8988T (cell line): ENCODE data around the gene BCLAF1.
"Not testable (repeated sequence)": the region's sequence is repeated elsewhere in the genome, so short reads cannot be mapped to it uniquely, and the experiment has no call there.

Source experiments
- DNase-seq: peaks from one replicate; pipeline ENCODE4 v3.0.0; 2011

BCLAF1 gene

GRCh38 chr6:136309171-136309570 is 19.5 kb upstream of the BCLAF1 start:
- no peak for DNase-seq

- DNase-seq = not testable (repeated sequence)
Measured at GRCh38 chr6:136308469-136308868, 18.8 kb upstream of the BCLAF1 start.

- no peak for DNase-seq
Measured at GRCh38 chr6:136307351-136307750, 17.7 kb upstream of the BCLAF1 start.

- DNase-seq = no peak
Measured at GRCh38 chr6:136306466-136306865, 16.8 kb upstream of the BCLAF1 start.

GRCh38 chr6:136304410-136304809 is 14.8 kb upstream of the BCLAF1 start:
- no peak for DNase-seq

GRCh38 chr6:136303516-136303915 is 13.9 kb upstream of the BCLAF1 start:
- DNase-seq = no peak

- DNase-seq = no peak
Measured at GRCh38 chr6:136294621-136295020, 5.0 kb upstream of the BCLAF1 start.

- DNase-seq = no peak
Measured at GRCh38 chr6:136290410-136291010, 864 bp upstream of the BCLAF1 start.

- DNase-seq = peak; percentile 53
Measured at GRCh38 chr6:136289327-136289578, 393 bp downstream of the BCLAF1 start.

GRCh38 chr6:136288566-136289326 is 900 bp downstream of the BCLAF1 start:
- DNase-seq = no peak

- no peak for DNase-seq
Measured at GRCh38 chr6:136284909-136285308, 4.7 kb downstream of the BCLAF1 start.

- DNase-seq = no peak
Measured at GRCh38 chr6:136282906-136283305, 6.7 kb downstream of the BCLAF1 start.

GRCh38 chr6:136280032-136280609 is 9.5 kb downstream of the BCLAF1 start:
- no peak for DNase-seq

GRCh38 chr6:136274062-136274461 is 15.6 kb downstream of the BCLAF1 start:
- DNase-seq = no peak

GRCh38 chr6:136265101-136265500 is 24.5 kb downstream of the BCLAF1 start:
- DNase-seq = no peak

GRCh38 chr6:136262940-136263339 is 26.7 kb downstream of the BCLAF1 start:
- no peak for DNase-seq

- no peak for DNase-seq
Measured at GRCh38 chr6:136254851-136255466, 34.7 kb downstream of the BCLAF1 start.

- DNase-seq = no peak
Measured at GRCh38 chr6:136253734-136254133, 35.9 kb downstream of the BCLAF1 start.

GRCh38 chr6:136252441-136252840 is 37.2 kb downstream of the BCLAF1 start:
- DNase-seq = no peak

- no peak for DNase-seq
Measured at GRCh38 chr6:136251394-136251793, 38.3 kb downstream of the BCLAF1 start.

- DNase-seq = no peak
Measured at GRCh38 chr6:136250686-136251008, 39.0 kb downstream of the BCLAF1 start.

- peak; percentile 63 for DNase-seq
Measured at GRCh38 chr6:136249811-136250685, 39.6 kb downstream of the BCLAF1 start, which contains the start of gene MTFR2. TSS of gene MTFR2 (minus strand) at chr6:136250311. CDS start at chr6:136249099, 1,212 bp downstream.

- no peak for DNase-seq
Measured at GRCh38 chr6:136249336-136249735, 40.3 kb downstream of the BCLAF1 start.
